Ovary (tissue), 3 donors: ENCODE data around the gene DSG1.

Experiments used
- CTCF ChIP-seq, 3 donors: fragments of 450-650 bp in 2 of 3; fragments of 200-600 bp in 1 of 3; IDR thresholded peaks; one replicate each; pipeline versions ENCODE4 v1.5.1 to v1.8.0; 2016 to 2022; ENCODE audit warnings: antibody characterized with exemption in 3 of 3, mild to moderate bottlenecking in 1 of 3
- EP300 ChIP-seq: sonication (generic); formaldehyde crosslinking; IDR thresholded peaks from one replicate; pipeline ENCODE4 v1.6.1; 2017; ENCODE audit warnings: antibody characterized with exemption
- POLR2A ChIP-seq: fragments of 450-650 bp; IDR thresholded peaks from one replicate; pipeline ENCODE4 v1.6.1; 2017; ENCODE audit warnings: antibody characterized with exemption, mild to moderate bottlenecking, moderate library complexity
- donor health status: DM: no; HTN: no; CAD: no.

- no peak for TF ChIP-seq CTCF (IDR thresholded peaks at IDR 0.05)
- TF ChIP-seq EP300 = no peak
- TF ChIP-seq POLR2A = no peak
These were observed 36.5 kb upstream of the DSG1 start for GRCh38 chr18:31281437-31281836.
